Stomach (tissue), 9 donors: ENCODE measurements around the gene SLC22A1. TPM values are rescaled to one million over a fixed set of nuclear protein-coding genes. Genes with fewer than 3 reads are reported as not detected.

Source experiments
- DNase-seq, 2 donors: peaks; one replicate each; pipeline versions ENCODE4 v3.0.0 to v3.0.0-alpha.2; 2013 to 2019
- H3K27ac ChIP-seq, 5 donors: fragments of 200-600 bp in 4 of 5; sonication (generic) in 4 of 5; one replicate each; pipeline ENCODE4 v1.5.1; 2013 to 2019; ENCODE audit warnings: mild to moderate bottlenecking in 1 of 5, moderate library complexity in 1 of 5
- H3K27me3 ChIP-seq, 3 donors: fragments of 200-600 bp; sonication (generic); one replicate each; pipeline ENCODE4 v1.5.1; 2017 to 2019; ENCODE audit warnings: mixed run types in 1 of 3
- H3K36me3 ChIP-seq, 4 donors: fragments of 200-600 bp; sonication (generic); 1 replicate in 3 of 4; 2 replicates in 1 of 4; pipeline ENCODE4 v1.5.1; 2016 to 2019
- H3K4me1 ChIP-seq, 4 donors: fragments of 200-600 bp; sonication (generic); one replicate each; pipeline ENCODE4 v1.5.1; 2016 to 2019
- H3K4me3 ChIP-seq, 4 donors: fragments of 200-600 bp; sonication (generic) in 3 of 4; one replicate each; pipeline ENCODE4 v1.5.1; 2016 to 2019; ENCODE audit warnings: mild to moderate bottlenecking in 1 of 4
- H3K9me3 ChIP-seq, 4 donors: fragments of 200-600 bp; sonication (generic); one replicate each; pipeline ENCODE4 v1.5.1; 2016 to 2019
- EP300 ChIP-seq: sonication (generic); formaldehyde crosslinking; IDR thresholded peaks from one replicate; pipeline ENCODE4 v1.6.1; 2017; ENCODE audit warnings: antibody characterized with exemption
- POLR2A ChIP-seq, 4 donors: fragments of 450-650 bp; IDR thresholded peaks; one replicate each; pipeline ENCODE4 v1.6.1; 2016; ENCODE audit warnings: antibody characterized with exemption in 4 of 4, control low read depth in 2 of 4, mild to moderate bottlenecking in 1 of 4, moderate library complexity in 1 of 4
- POLR2AphosphoS5 ChIP-seq, 3 donors: sonication (generic); formaldehyde crosslinking; IDR thresholded peaks; one replicate each; pipeline ENCODE4 v1.6.1; 2016; ENCODE audit warnings: antibody characterized with exemption in 3 of 3
- WGBS, 5 donors: extraction: QIAGEN DNeasy Blood & Tissue Kit in 3 of 5; methylation state at CpG; one replicate each; pipeline versions ENCODE4 v1.1.5 to v1.1.7; 2013 to 2018; 5-methylcytosine and 5-hydroxymethylcytosine counted together
- intact Hi-C: fragments of 100-400 bp; cut with DNase I; formaldehyde crosslinking; loops from one replicate; pipeline ENCODE4 v1.15.1; 2023; ENCODE audit warnings: low total_unique reads
- polyA plus RNA-seq, 3 donors: library from polyadenylated mRNA; stranded (reverse); fragments of 200-250 nt; gene quantifications; one replicate each; pipeline ENCODE4 v1.2.3, GENCODE V29; 2013
- total RNA-seq, 5 donors: library from RNA; depleted of rRNA; stranded (reverse); fragments of >200 nt; gene quantifications; one replicate each; pipeline versions ENCODE4 v1.1.0 to v1.2.3, GENCODE V29; 2014 to 2016
- TF ChIP-seq, protein P1 (sequence below), 7 experiments: fragments of 450-650 bp in 4 of 7; fragments of 200-600 bp in 3 of 7; sonication (generic) in 3 of 7; IDR thresholded peaks; one replicate each; pipeline ENCODE4 v1.5.1; 2016 to 2019; ENCODE audit warnings: antibody characterized with exemption in 7 of 7, control low read depth in 2 of 7, mild to moderate bottlenecking in 1 of 7
- donor health status: healthy with polysubstance abuse.
- donor health status: Bipolar disorder and iron deficiency.
- donor health status: healthy.

The SLC22A1 gene
- total and polyA plus RNA-seq, 8 donors = 0.20 to 36.2 (median 2.2) TPM; not detected in 2

GRCh38 chr6:160120087-160120486 is 1.5 kb upstream of the SLC22A1 start:
- Histone ChIP-seq H3K4me1 (no peaks in the 10 kb centered on the region), H3K36me3 (peaks cover 0 to 36% (median 15%) of the 10 kb centered on the region in 4 donors), H3K27me3 (no peaks in the 10 kb centered on the region), H3K9me3 (no peaks in the 10 kb centered on the region), H3K4me3 (no peak overlapping the region), H3K27ac (no peak overlapping the region)
- TF ChIP-seq POLR2AphosphoS5 (IDR thresholded peaks at IDR 0.05) = no peak
- TF ChIP-seq, protein P1, sequence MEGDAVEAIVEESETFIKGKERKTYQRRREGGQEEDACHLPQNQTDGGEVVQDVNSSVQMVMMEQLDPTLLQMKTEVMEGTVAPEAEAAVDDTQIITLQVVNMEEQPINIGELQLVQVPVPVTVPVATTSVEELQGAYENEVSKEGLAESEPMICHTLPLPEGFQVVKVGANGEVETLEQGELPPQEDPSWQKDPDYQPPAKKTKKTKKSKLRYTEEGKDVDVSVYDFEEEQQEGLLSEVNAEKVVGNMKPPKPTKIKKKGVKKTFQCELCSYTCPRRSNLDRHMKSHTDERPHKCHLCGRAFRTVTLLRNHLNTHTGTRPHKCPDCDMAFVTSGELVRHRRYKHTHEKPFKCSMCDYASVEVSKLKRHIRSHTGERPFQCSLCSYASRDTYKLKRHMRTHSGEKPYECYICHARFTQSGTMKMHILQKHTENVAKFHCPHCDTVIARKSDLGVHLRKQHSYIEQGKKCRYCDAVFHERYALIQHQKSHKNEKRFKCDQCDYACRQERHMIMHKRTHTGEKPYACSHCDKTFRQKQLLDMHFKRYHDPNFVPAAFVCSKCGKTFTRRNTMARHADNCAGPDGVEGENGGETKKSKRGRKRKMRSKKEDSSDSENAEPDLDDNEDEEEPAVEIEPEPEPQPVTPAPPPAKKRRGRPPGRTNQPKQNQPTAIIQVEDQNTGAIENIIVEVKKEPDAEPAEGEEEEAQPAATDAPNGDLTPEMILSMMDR (IDR thresholded peaks at IDR 0.05) = no peak
- TF ChIP-seq POLR2A (IDR thresholded peaks at IDR 0.05) = no peak
- no peak for TF ChIP-seq EP300
- WGBS, 5 donors = 81 to 100% (median 93%) methylated on average over 1 of the region's 1 CpG
- DNase-seq = no peak
- intact Hi-C loops = no loop called here

- no peak overlapping the region for H3K27ac ChIP-seq
- no peaks in the 10 kb centered on the region for H3K27me3 ChIP-seq
- intact Hi-C loops = no loop called here
- TF ChIP-seq, protein P1 (IDR thresholded peaks at IDR 0.05) = no peak
- no peak for TF ChIP-seq POLR2A (IDR thresholded peaks at IDR 0.05)
- no peak for TF ChIP-seq EP300
- TF ChIP-seq POLR2AphosphoS5 (IDR thresholded peaks at IDR 0.05) = no peak
- H3K36me3 ChIP-seq = peaks cover 0 to 30% (median 15%) of the 10 kb centered on the region in 4 donors
- no peaks in the 10 kb centered on the region for H3K9me3 ChIP-seq
- WGBS, 5 donors = 93 to 99% (median 97%) methylated on average over 14 of the region's 14 CpGs
- DNase-seq = no peak
- no peak overlapping the region for H3K4me3 ChIP-seq
- no peaks in the 10 kb centered on the region for H3K4me1 ChIP-seq
These were observed 366 bp downstream of the SLC22A1 start for GRCh38 chr6:160121981-160122380.

DNA sequence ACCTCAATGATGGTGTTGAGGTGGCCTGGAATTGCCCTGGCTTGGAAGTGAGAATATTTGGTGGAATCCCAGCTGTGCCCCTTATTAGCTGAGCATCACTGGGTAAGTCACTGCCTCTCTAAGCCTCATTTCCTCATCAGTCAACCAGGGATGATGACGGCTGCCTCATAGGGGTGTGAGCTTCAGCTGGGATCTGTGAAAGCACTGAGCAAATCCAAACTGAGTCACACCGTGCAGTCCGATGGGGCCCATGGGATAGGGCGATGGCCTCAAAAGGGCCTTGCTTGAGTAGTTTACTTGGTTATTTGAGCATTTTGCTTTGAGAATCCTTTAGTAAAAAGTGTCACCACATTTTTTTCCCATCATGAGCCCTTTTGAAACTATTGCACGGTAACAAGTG is 1.1 kb downstream of the SLC22A1 start:
- no peak overlapping the region for H3K27ac ChIP-seq
- H3K4me1 ChIP-seq = no peaks in the 10 kb centered on the region
- WGBS, 5 donors = 86 to 97% (median 92%) methylated on average over 5 of the region's 5 CpGs
- intact Hi-C loops = no loop called here
- TF ChIP-seq POLR2AphosphoS5 (IDR thresholded peaks at IDR 0.05) (no peak), POLR2A (IDR thresholded peaks at IDR 0.05) (no peak), EP300 (no peak)
- TF ChIP-seq, protein P1 (IDR thresholded peaks at IDR 0.05) = no peak
- DNase-seq = no peak
- H3K27me3 ChIP-seq = no peaks in the 10 kb centered on the region
- no peaks in the 10 kb centered on the region for H3K9me3 ChIP-seq
- no peak overlapping the region for H3K4me3 ChIP-seq
- peaks cover 0 to 22% (median 12%) of the 10 kb centered on the region in 4 donors for H3K36me3 ChIP-seq

DNA sequence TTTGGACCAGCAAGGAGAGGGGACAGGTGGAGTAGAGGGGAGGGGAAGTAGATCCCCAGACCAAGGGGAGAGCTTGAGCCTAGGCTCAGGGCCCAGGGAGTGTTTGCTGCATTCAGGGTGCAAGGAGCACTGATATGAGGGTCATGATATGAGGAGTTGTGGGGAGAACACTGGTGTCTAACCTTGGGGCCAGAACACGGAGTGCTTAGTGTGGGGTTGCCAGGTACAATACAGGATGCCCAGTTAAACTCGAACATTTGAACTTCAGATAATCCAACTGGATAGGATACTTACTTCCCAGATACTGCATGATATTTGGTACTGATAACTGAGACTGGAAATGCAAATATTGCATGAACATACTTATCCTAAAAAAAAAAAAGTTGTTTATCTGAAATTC is 2.4 kb downstream of the SLC22A1 start:
- DNase-seq = no peak
- Histone ChIP-seq H3K27me3 (no peaks in the 10 kb centered on the region), H3K27ac (no peak overlapping the region), H3K4me3 (no peak overlapping the region), H3K9me3 (no peaks in the 10 kb centered on the region), H3K36me3 (peaks cover 0 to 14% (median 2%) of the 10 kb centered on the region in 4 donors), H3K4me1 (no peaks in the 10 kb centered on the region)
- 82 to 91% (median 87%) methylated on average over 2 of the region's 2 CpGs for WGBS, 5 donors
- TF ChIP-seq, protein P1 (IDR thresholded peaks at IDR 0.05) = no peak
- TF ChIP-seq EP300 = no peak
- TF ChIP-seq POLR2A (IDR thresholded peaks at IDR 0.05) = no peak
- intact Hi-C loops = no loop called here
